K562 (cell line): Measurements from ENCODE around the gene HNRNPA2B1. TPM values are rescaled to one million over a fixed set of nuclear protein-coding genes. Genes with fewer than 3 reads are reported as not detected.
A peak's percentile ranks its signal among the peaks of the same experiment; 100 is the strongest.

Experiments used
- CBFB ChIP-seq: sonication (generic); formaldehyde crosslinking; IDR thresholded peaks from 2 replicates; pipeline ENCODE4 v1.4.0; 2020; ENCODE audit warnings: mild to moderate bottlenecking, missing genetic modification reagents
- CBX3 ChIP-seq, 2 experiments: IDR thresholded peaks; 1 replicate in 1 of 2; 2 replicates in 1 of 2; pipeline ENCODE4 v1.6.1; 2012; ENCODE audit warnings: inconsistent platforms in 2 of 2, low read length in 2 of 2, borderline replicate concordance in 1 of 2, control low read depth in 1 of 2
- CBX8 ChIP-seq: fragments of 200-600 bp; sonication (generic); IDR thresholded peaks from 2 replicates; pipeline ENCODE4 v1.6.1; 2012; ENCODE audit warnings: borderline replicate concordance, mixed run types, low read depth, mild to moderate bottlenecking, moderate library complexity, mixed read lengths, low read length, control low read depth, inconsistent platforms; ENCODE audit not compliant: poor library complexity, severe bottlenecking; ENCODE audit errors: extremely low read depth
- E2F6 ChIP-seq, 2 experiments: IDR thresholded peaks; 2 replicates each; pipeline ENCODE4 v1.6.1; 2011; ENCODE audit warnings: borderline replicate concordance in 1 of 2, control low read depth in 1 of 2, low read depth in 1 of 2, low read length in 1 of 2, mild to moderate bottlenecking in 1 of 2, mixed read lengths in 1 of 2, moderate library complexity in 1 of 2; ENCODE audit not compliant: insufficient read depth in 1 of 2, insufficient read length in 1 of 2, poor library complexity in 1 of 2, severe bottlenecking in 1 of 2; ENCODE audit errors: extremely low read depth in 1 of 2
- FOXJ3 ChIP-seq: sonication (generic); formaldehyde crosslinking; IDR thresholded peaks from 2 replicates; pipeline ENCODE4 v1.4.0; 2020; ENCODE audit warnings: mild to moderate bottlenecking, missing genetic modification reagents
- GABPB1 ChIP-seq: sonication (generic); formaldehyde crosslinking; IDR thresholded peaks from 2 replicates; pipeline ENCODE4 v1.8.0; 2022; ENCODE audit warnings: mild to moderate bottlenecking, missing genetic modification reagents
- HMG20B ChIP-seq: fragments of 250-450 bp; sonication (Bioruptor Pico); IDR thresholded peaks from 2 replicates; pipeline ENCODE4 v1.5.0; 2021; ENCODE audit warnings: mild to moderate bottlenecking
- KLF1 ChIP-seq: fragments of 450-650 bp; IDR thresholded peaks from 2 replicates; pipeline ENCODE4 v1.6.1; 2016; ENCODE audit warnings: missing genetic modification characterization, missing compliant biosample characterization
- KLF10 ChIP-seq: fragments of 250-450 bp; sonication (Bioruptor Pico); IDR thresholded peaks from 2 replicates; pipeline ENCODE4 v1.6.1; 2021; ENCODE audit warnings: matching md5 sums
- NCOA2 ChIP-seq, 2 experiments: fragments of 450-650 bp; IDR thresholded peaks; 2 replicates each; pipeline ENCODE4 v1.6.1; 2018; ENCODE audit warnings: mild to moderate bottlenecking in 2 of 2, moderate library complexity in 1 of 2; ENCODE audit not compliant: partially characterized antibody in 2 of 2
- PRMT5 ChIP-seq: sonication (generic); formaldehyde crosslinking; IDR thresholded peaks from 2 replicates; pipeline ENCODE4 v1.5.0; 2020; ENCODE audit warnings: missing genetic modification reagents
- RBM14 ChIP-seq: fragments of 200-400 bp; formaldehyde crosslinking; IDR thresholded peaks from 2 replicates; pipeline ENCODE4 v1.6.1; 2018; ENCODE audit warnings: low read depth, mild to moderate bottlenecking, low read length, moderate library complexity, borderline replicate concordance; ENCODE audit not compliant: insufficient read depth
- SIX5 ChIP-seq, 2 experiments: IDR thresholded peaks; 2 replicates each; pipeline ENCODE4 v1.6.1; 2011; ENCODE audit warnings: low read length in 2 of 2, borderline replicate concordance in 1 of 2, low read depth in 1 of 2, mild to moderate bottlenecking in 1 of 2, moderate library complexity in 1 of 2; ENCODE audit not compliant: insufficient read depth in 1 of 2
- SMARCA4 ChIP-seq: fragments of 450-650 bp; IDR thresholded peaks from 2 replicates; pipeline ENCODE4 v1.6.1; 2016
- SP1 ChIP-seq: sonication (generic); formaldehyde crosslinking; IDR thresholded peaks from 2 replicates; pipeline ENCODE4 v1.8.1; 2022; ENCODE audit warnings: mild to moderate bottlenecking, missing genetic modification reagents
- TAF7 ChIP-seq: fragments of 450-650 bp; IDR thresholded peaks from 2 replicates; pipeline ENCODE4 v1.6.1; 2016; ENCODE audit warnings: missing genetic modification characterization, missing compliant biosample characterization
- TBL1XR1 ChIP-seq, 2 experiments: IDR thresholded peaks; 2 replicates each; pipeline ENCODE4 v1.6.1; 2012; ENCODE audit warnings: improper control_type of control experiment in 2 of 2, low read length in 2 of 2, mild to moderate bottlenecking in 1 of 2
- ZBTB8A ChIP-seq: fragments of 450-650 bp; IDR thresholded peaks from 2 replicates; pipeline ENCODE4 v1.6.1; 2018; ENCODE audit warnings: mild to moderate bottlenecking, moderate library complexity; ENCODE audit not compliant: partially characterized antibody
- ZNF311 ChIP-seq: fragments of 250-450 bp; sonication (Bioruptor Pico); IDR thresholded peaks from 2 replicates; pipeline ENCODE4 v1.4.0; 2020; ENCODE audit warnings: mild to moderate bottlenecking, moderate library complexity
- ZNF584 ChIP-seq: fragments of 200-800 bp; sonication (Bioruptor generic); IDR thresholded peaks from 2 replicates; pipeline ENCODE4 v1.6.1; 2016; ENCODE audit warnings: low read depth, mild to moderate bottlenecking, missing genetic modification characterization, missing compliant biosample characterization
- ZNF740 ChIP-seq, 3 experiments: fragments of 200-800 bp in 1 of 3; sonication (Bioruptor generic) in 1 of 3; sonication (generic) in 1 of 3; formaldehyde crosslinking in 1 of 3; IDR thresholded peaks; 2 replicates each; pipeline versions ENCODE4 v1.6.1 to v1.8.0; 2016 to 2022; ENCODE audit warnings: mild to moderate bottlenecking in 2 of 3, missing compliant biosample characterization in 2 of 3, missing genetic modification characterization in 2 of 3, missing genetic modification reagents in 1 of 3
- polyA plus RNA-seq, 8 experiments: library from polyadenylated mRNA; depleted of rRNA in 4 of 8; stranded (reverse) in 5 of 8; unstranded in 3 of 8; fragments of >200 nt; fragmentation: Nextera tagmentation in 2 of 8; fragmentation: Illumina TruSeq in 1 of 8; extraction: Ambion mirVana in 2 of 8; extraction: Trizol in 1 of 8; gene quantifications; 2 replicates each; pipeline versions ENCODE4 v1.2.1 to v1.2.3, GENCODE V29; 2011 to 2014; ENCODE audit warnings: inconsistent platforms in 1 of 8, missing spikeins in 1 of 8
- total RNA-seq, 7 experiments: library from RNA; depleted of rRNA in 6 of 7; stranded (reverse); fragments of >200 nt in 6 of 7; fragmentation: Illumina TruSeq in 2 of 7; extraction: Trizol in 2 of 7; gene quantifications; 2 replicates each; pipeline versions ENCODE4 v1.2.1 to v1.2.3, GENCODE V29; 2011 to 2021; ENCODE audit warnings: low replicate concordance in 1 of 7

Gene HNRNPA2B1
- total and polyA plus RNA-seq, 9 of the 15 experiments (the other 6 are each of a cell fraction or from before 2014, with no cell fraction given), result 630 to 1,989 (median 865) TPM

GRCh38 chr7:26187380-26188205 lies 13.0 kb downstream of the HNRNPA2B1 start (continued):
- TF ChIP-seq ZNF311 (no peak), CBX8 (no peak), ZNF584 (CRISPR knock-in tag) (no peak), CBX3 (IDR thresholded peaks at IDR 0.05; ENCODE audit: borderline replicate concordance in 1 of 2, low read length in 2 of 2) (no peak), HMG20B (peak; percentile 16; the same call in 1 of the 2 replicates), TAF7 (tag) (no peak), TBL1XR1 (IDR thresholded peaks at IDR 0.05; ENCODE audit: low read length in 2 of 2) (peak in 1 of 2 experiments; percentile 42; a peak in 1 of 4 replicates), KLF1 (tag) (no peak), CBFB (CRISPR knock-in tag) (no peak), SMARCA4 (no peak), GABPB1 (no peak; the same call in 1 of the 2 replicates), NCOA2 (IDR thresholded peaks at IDR 0.05; ENCODE audit: partially characterized antibody in 2 of 2) (no peak), SIX5 (IDR thresholded peaks at IDR 0.05; ENCODE audit: borderline replicate concordance in 1 of 2, insufficient read depth in 1 of 2, low read depth in 1 of 2, low read length in 2 of 2) (no peak), ZNF740 (CRISPR knock-in tag; IDR thresholded peaks at IDR 0.05) (no peak), ZNF740 (tag; IDR thresholded peaks at IDR 0.05) (no peak), PRMT5 (CRISPR knock-in tag) (no peak), FOXJ3 (CRISPR knock-in tag) (no peak), KLF10 (CRISPR knock-in tag) (no peak; the same call in 1 of the 2 replicates), E2F6 (IDR thresholded peaks at IDR 0.05; ENCODE audit: borderline replicate concordance in 1 of 2, extremely low read depth in 1 of 2, insufficient read depth in 1 of 2, insufficient read length in 1 of 2, low read depth in 1 of 2, low read length in 1 of 2, poor library complexity in 1 of 2, severe bottlenecking in 1 of 2) (no peak), ZBTB8A (no peak), RBM14 (no peak), SP1 (CRISPR knock-in tag) (peak; percentile 25; the same call in 1 of the 2 replicates)
